WTC11 (cell line): ENCODE measurements around the gene AANAT.

ENCODE experiments used
- FOXK1 ChIP-seq: sonication (generic); formaldehyde crosslinking; IDR thresholded peaks from 2 replicates; pipeline ENCODE4 v1.8.0; 2022; ENCODE audit warnings: mild to moderate bottlenecking, moderate library complexity, missing genetic modification reagents
- NR2C2 ChIP-seq: sonication (generic); formaldehyde crosslinking; IDR thresholded peaks from 2 replicates; pipeline ENCODE4 v1.8.0; 2022; ENCODE audit warnings: mild to moderate bottlenecking, missing genetic modification reagents
- TF ChIP-seq, protein P1 (sequence below): fragments of 200-600 bp; IDR thresholded peaks from 2 replicates; pipeline ENCODE4 v1.8.0; 2022; ENCODE audit warnings: antibody characterized with exemption

DNA sequence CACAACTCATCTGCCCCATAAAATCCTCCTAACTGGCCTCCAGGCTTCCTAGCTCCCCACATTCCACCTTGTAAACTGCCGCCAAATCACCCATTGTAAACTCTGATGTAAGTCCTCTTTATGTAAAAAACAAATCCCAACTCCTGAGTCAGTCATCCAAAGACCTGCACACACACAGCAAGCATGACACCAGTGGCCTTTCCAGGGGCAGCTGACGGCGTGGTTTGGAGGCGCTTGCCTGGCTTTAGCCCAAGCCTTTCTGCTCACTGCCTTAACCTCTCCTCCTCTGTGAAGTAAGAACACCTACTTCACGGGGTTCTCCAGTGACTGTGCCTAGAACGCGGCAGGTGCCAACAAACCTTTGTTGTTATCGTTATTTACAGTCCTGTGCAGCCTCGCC, 28.5 kb upstream of the AANAT start:
- TF ChIP-seq, protein P1, sequence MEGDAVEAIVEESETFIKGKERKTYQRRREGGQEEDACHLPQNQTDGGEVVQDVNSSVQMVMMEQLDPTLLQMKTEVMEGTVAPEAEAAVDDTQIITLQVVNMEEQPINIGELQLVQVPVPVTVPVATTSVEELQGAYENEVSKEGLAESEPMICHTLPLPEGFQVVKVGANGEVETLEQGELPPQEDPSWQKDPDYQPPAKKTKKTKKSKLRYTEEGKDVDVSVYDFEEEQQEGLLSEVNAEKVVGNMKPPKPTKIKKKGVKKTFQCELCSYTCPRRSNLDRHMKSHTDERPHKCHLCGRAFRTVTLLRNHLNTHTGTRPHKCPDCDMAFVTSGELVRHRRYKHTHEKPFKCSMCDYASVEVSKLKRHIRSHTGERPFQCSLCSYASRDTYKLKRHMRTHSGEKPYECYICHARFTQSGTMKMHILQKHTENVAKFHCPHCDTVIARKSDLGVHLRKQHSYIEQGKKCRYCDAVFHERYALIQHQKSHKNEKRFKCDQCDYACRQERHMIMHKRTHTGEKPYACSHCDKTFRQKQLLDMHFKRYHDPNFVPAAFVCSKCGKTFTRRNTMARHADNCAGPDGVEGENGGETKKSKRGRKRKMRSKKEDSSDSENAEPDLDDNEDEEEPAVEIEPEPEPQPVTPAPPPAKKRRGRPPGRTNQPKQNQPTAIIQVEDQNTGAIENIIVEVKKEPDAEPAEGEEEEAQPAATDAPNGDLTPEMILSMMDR: no peak
- no peak for TF ChIP-seq NR2C2 (CRISPR knock-in tag)
- no peak for TF ChIP-seq FOXK1 (CRISPR knock-in tag)
